Mesenteric fat pad (tissue), 1 donor: Measurements from ENCODE around the gene KIRREL3. TPM values are rescaled to one million over a fixed set of nuclear protein-coding genes. Genes with fewer than 3 reads are reported as not detected.

Experiments
- microRNA-seq: library from miRNA; unstranded; fragments of <30 nt; microRNA quantifications from one replicate; pipeline ENCODE4 v1.2.0, GENCODE V29; 2020; ENCODE audit warnings: borderline number of aligned reads
- total RNA-seq: library from RNA; stranded (reverse); fragmentation: NEBNext Ultra II Directional; extraction: Animal tissue kit (Norgen Biotek cat#: 25700); gene quantifications from one replicate; pipeline ENCODE4 v1.2.1, GENCODE V29; 2021
- donor health status: DM: yes; HTN: yes; CAD: no.

Gene KIRREL3
- total RNA-seq, 1 donor from 2014 or later: 0.13 TPM

Small RNA genes lying within 50 kb of the gene (microRNA-seq; reads per million reads assigned to microRNA genes)
- not detected for gene MIR3167
